Small intestine (tissue), 16 donors: Measurements from ENCODE around the gene TSLP. TPM values are rescaled to one million over a fixed set of nuclear protein-coding genes. Genes with fewer than 3 reads are reported as not detected.

ENCODE experiments used
- DNase-seq, 2 donors: peaks; one replicate each; pipeline versions ENCODE4 v3.0.0 to v3.0.0-alpha.2; 2013
- FAIRE-seq: peaks from 2 replicates; lab custom pipeline; 2012; peaks lifted over from hg19 to GRCh38; lab: Jason Lieb, UNC
- H3K27ac ChIP-seq, 3 donors: one replicate each; pipeline ENCODE4 v1.5.1; 2013; ENCODE audit warnings: low read length in 2 of 3, mild to moderate bottlenecking in 2 of 3, control low read depth in 1 of 3, inconsistent platforms in 1 of 3, low read depth in 1 of 3, moderate library complexity in 1 of 3
- H3K27me3 ChIP-seq, 3 donors: one replicate each; pipeline ENCODE4 v1.6.1; 2013; ENCODE audit warnings: low read length in 3 of 3, inconsistent platforms in 1 of 3; ENCODE audit not compliant: control insufficient read depth in 3 of 3, insufficient read depth in 3 of 3
- H3K36me3 ChIP-seq, 3 donors: one replicate each; pipeline ENCODE4 v1.6.1; 2013; ENCODE audit warnings: low read length in 3 of 3, inconsistent platforms in 1 of 3, low read depth in 1 of 3, mild to moderate bottlenecking in 1 of 3, moderate library complexity in 1 of 3; ENCODE audit not compliant: control insufficient read depth in 3 of 3, insufficient read depth in 2 of 3
- H3K4me1 ChIP-seq, 3 donors: one replicate each; pipeline ENCODE4 v1.6.1; 2013; ENCODE audit warnings: low read length in 2 of 3, inconsistent platforms in 1 of 3, low read depth in 1 of 3, mild to moderate bottlenecking in 1 of 3, moderate library complexity in 1 of 3; ENCODE audit not compliant: control insufficient read depth in 3 of 3, insufficient read depth in 2 of 3
- H3K4me3 ChIP-seq, 3 donors: one replicate each; pipeline ENCODE4 v1.5.1; 2013; ENCODE audit warnings: low read length in 3 of 3, control low read depth in 1 of 3, inconsistent platforms in 1 of 3, low read depth in 1 of 3, mild to moderate bottlenecking in 1 of 3, moderate library complexity in 1 of 3
- H3K9me3 ChIP-seq, 2 donors: one replicate each; pipeline ENCODE4 v1.6.1; 2013; ENCODE audit warnings: low read depth in 1 of 2, low read length in 1 of 2; ENCODE audit not compliant: control insufficient read depth in 2 of 2, insufficient read depth in 1 of 2
- WGBS, 3 donors: extraction: QIAGEN DNeasy Blood & Tissue Kit; methylation state at CpG; one replicate each; pipeline ENCODE4 v1.1.7; 2013; 5-methylcytosine and 5-hydroxymethylcytosine counted together
- long read RNA-seq, 10 donors: transcript quantifications; one replicate each; lab custom pipeline, GENCODE V29; 2026
- polyA plus RNA-seq, 4 donors: library from polyadenylated mRNA; stranded (reverse) in 3 of 4; unstranded in 1 of 4; fragments of 200-250 nt in 3 of 4; fragments of 120-200 nt in 1 of 4; gene quantifications; one replicate each; pipeline versions ENCODE4 v1.2.1 to v1.2.3, GENCODE V29; 2013
- donor health status: healthy with polysubstance abuse.
- donor health status: control.
- donor health status: control.
- donor health status: Bipolar disorder and iron deficiency.
- donor health status: healthy.

Gene TSLP
- polyA plus RNA-seq, result under 1 TPM in 3 of 4 donors, not detected in 1; 0.13 to 0.81 (median 0.30) TPM
- long read RNA-seq, donor 1, partial matches to known transcripts, result 0 of 1 reads
- long read RNA-seq, donor 1, other reads (novel, unspliced or antisense), result 0 of 1 reads
- long read RNA-seq, donor 2, result 0 reads
- long read RNA-seq, donor 3, result 0 reads
- long read RNA-seq, donor 4, result 0 reads
- long read RNA-seq, donor 5, result 0 reads
- long read RNA-seq, donor 6, result 0 reads
- long read RNA-seq, donor 7, result 0 reads
- long read RNA-seq, donor 8, result 0 reads
- long read RNA-seq, donor 9, result 0 reads
- long read RNA-seq, donor 10, partial matches to known transcripts, result 0 of 2 reads
- long read RNA-seq, donor 10, other reads (novel, unspliced or antisense), result 0 of 2 reads

DNA sequence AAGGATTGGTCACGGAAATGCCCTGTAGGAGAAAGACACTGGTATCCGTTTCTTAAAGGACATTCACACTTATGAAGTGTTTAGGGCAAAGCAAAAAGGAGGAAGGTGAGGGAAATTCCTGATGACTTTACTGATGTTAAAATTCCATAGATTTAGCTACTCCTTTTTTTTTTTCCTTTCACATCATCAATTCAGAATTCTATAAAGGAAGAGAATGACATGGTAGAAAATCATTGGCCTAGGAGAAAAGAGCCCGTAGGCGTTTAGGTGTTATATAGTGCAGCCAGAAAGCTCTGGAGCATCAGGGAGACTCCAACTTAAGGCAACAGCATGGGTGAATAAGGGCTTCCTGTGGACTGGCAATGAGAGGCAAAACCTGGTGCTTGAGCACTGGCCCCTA is at the start of gene TSLP:
TSLP (plus strand) TSS at position 301 of the 400 bp plus-strand sequence. CDS start 178 bp downstream, outside the sequence.
- 67 to 80% (median 74%) methylated on average over 4 of the region's 4 CpGs for WGBS, 3 donors
- H3K27ac ChIP-seq, result no peak within 1 kb of the TSS
- FAIRE-seq (no peak), DNase-seq (no peak)
- peaks cover 0 to 57% (median 5%) of the 10 kb centered on the region in 3 donors for H3K27me3 ChIP-seq
- H3K4me1 ChIP-seq, result no peaks in the 10 kb centered on the region
- peak within 1 kb of the TSS in 1 of 3 donors; percentile 20 for H3K4me3 ChIP-seq
- no peaks in the 10 kb centered on the region for H3K9me3 ChIP-seq
- H3K36me3 ChIP-seq, result no peaks in the 10 kb centered on the region

DNA sequence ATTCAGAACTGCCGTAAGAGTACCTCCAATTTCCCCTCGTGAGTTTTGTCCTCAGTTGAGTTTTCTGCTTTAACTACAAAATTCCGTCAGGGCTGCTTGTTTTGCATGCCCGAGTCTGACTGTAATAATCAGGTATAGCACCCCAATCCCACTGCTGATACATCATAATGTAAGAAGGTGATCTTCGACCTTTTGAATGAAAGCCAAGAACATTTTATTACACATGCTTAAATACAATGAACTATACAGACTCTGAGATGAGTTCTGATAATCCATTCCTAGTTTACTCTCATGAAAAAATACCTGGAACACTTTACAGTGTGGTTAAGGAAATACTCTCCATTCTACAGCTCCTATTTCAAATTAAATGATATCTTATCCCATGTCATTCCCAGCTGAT is 49.2 kb upstream of the TSLP start:
- no peak for FAIRE-seq
- WGBS, 3 donors, result 14 to 54% (median 31%) methylated on average over 5 of the region's 5 CpGs
- peak; percentile 70 to 89 for DNase-seq
- H3K4me3 ChIP-seq, result no peak overlapping the region
- H3K27ac ChIP-seq, result no peak overlapping the region
- no peaks in the 10 kb centered on the region for H3K9me3 ChIP-seq
- H3K27me3 ChIP-seq, result no peaks in the 10 kb centered on the region
- H3K4me1 ChIP-seq, result peaks cover 0 to 2% (median 0%) of the 10 kb centered on the region in 3 donors
- H3K36me3 ChIP-seq, result no peaks in the 10 kb centered on the region

DNA sequence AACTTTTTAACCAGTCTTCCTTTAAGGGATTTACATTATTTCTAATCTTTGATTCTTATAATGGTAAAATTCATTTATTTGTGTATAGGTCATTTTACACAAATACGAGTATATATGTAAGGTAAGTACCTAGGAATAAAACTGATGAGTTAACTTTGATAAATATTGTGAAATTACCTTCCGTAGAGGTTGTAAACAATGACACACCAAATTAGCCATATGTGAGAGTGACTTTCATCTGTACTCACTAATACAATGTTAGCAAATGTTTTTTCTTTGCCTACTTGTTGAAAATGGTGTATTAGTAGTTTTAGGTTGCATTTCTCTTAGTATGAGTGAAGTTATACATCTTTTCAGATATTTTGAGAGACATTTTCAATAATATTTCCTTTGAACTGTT is 42.6 kb upstream of the TSLP start:
- H3K9me3 ChIP-seq, result no peaks in the 10 kb centered on the region
- WGBS, 3 donors, result 27 to 66% (median 38%) methylated on average over 2 of the region's 2 CpGs
- H3K27me3 ChIP-seq, result no peaks in the 10 kb centered on the region
- no peak overlapping the region for H3K27ac ChIP-seq
- no peaks in the 10 kb centered on the region for H3K36me3 ChIP-seq
- DNase-seq (no peak), FAIRE-seq (no peak)
- H3K4me1 ChIP-seq, result no peaks in the 10 kb centered on the region
- H3K4me3 ChIP-seq, result no peak overlapping the region

GRCh38 chr5:111043712-111044506 is 27.6 kb upstream of the TSLP start:
- 45 to 46% (median 46%) methylated on average over 5 of the region's 5 CpGs for WGBS, 3 donors
- DNase-seq (no peak), FAIRE-seq (no peak)
- Histone ChIP-seq H3K9me3 (peaks cover 0 to 2% of the 10 kb centered on the region in 2 donors), H3K27ac (no peak overlapping the region), H3K4me3 (no peak overlapping the region), H3K36me3 (no peaks in the 10 kb centered on the region), H3K4me1 (no peaks in the 10 kb centered on the region), H3K27me3 (no peaks in the 10 kb centered on the region)

- Histone ChIP-seq H3K4me1 (no peaks in the 10 kb centered on the region), H3K4me3 (no peak overlapping the region), H3K27ac (no peak overlapping the region), H3K36me3 (no peaks in the 10 kb centered on the region), H3K9me3 (no peaks in the 10 kb centered on the region), H3K27me3 (no peaks in the 10 kb centered on the region)
- FAIRE-seq (no peak), DNase-seq (no peak)
Observed at GRCh38 chr5:111058064-111058463, 13.4 kb upstream of the TSLP start.

DNA sequence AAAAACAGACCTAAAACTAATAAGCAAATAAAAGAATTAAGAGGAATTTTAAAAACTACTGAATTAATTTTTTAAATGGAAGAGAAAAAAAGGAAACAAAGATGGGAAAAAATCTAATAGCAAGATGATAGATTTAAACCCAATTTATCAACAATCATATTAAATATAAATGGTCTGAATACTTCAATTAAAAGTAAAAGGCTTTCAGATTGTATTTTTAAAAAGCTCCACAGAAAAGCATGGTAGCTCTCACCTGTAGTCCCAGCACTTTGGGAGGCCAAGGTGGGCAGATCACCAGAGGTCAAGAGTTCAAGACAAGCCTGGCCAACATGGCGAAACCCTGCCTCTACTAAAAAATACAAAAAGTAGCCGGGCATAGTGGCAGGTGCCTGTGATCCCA is 11.3 kb upstream of the TSLP start:
- no peaks in the 10 kb centered on the region for H3K4me1 ChIP-seq
- H3K27me3 ChIP-seq, result no peaks in the 10 kb centered on the region
- no peaks in the 10 kb centered on the region for H3K9me3 ChIP-seq
- FAIRE-seq, result no peak
- no peak overlapping the region for H3K27ac ChIP-seq
- H3K36me3 ChIP-seq, result no peaks in the 10 kb centered on the region
- DNase-seq, result no peak
- no peak overlapping the region for H3K4me3 ChIP-seq
- WGBS, 3 donors, result 87 to 95% (median 93%) methylated on average over 2 of the region's 2 CpGs

GRCh38 chr5:111061618-111062017 is 9.9 kb upstream of the TSLP start:
- Histone ChIP-seq H3K9me3 (no peaks in the 10 kb centered on the region), H3K27ac (no peak overlapping the region), H3K4me1 (no peaks in the 10 kb centered on the region), H3K27me3 (peaks cover 0 to 3% (median 0%) of the 10 kb centered on the region in 3 donors), H3K4me3 (no peak overlapping the region), H3K36me3 (no peaks in the 10 kb centered on the region)
- DNase-seq (no peak), FAIRE-seq (peak; percentile 86)

- Histone ChIP-seq H3K9me3 (no peaks in the 10 kb centered on the region), H3K4me3 (no peak overlapping the region), H3K4me1 (no peaks in the 10 kb centered on the region), H3K27ac (no peak overlapping the region), H3K36me3 (no peaks in the 10 kb centered on the region), H3K27me3 (peaks cover 0 to 6% (median 0%) of the 10 kb centered on the region in 3 donors)
- FAIRE-seq (no peak), DNase-seq (peak; percentile 22 to 45)
- 11 to 35% (median 13%) methylated on average over 3 of the region's 3 CpGs for WGBS, 3 donors
Observed at GRCh38 chr5:111063709-111064322, 7.7 kb upstream of the TSLP start.
